Activated naive CD4-positive, alpha-beta T cell treated with anti-CD3 and anti-CD28 coated beads, Interleukin-2, amount 50 U/mL, for 24 hours (primary cell): ENCODE measurements around the gene MLF2.

ENCODE experiments used
- H3K27ac Mint-ChIP-seq: one replicate; pipeline ENCODE4 v1.8.0; 2021; ENCODE audit warnings: mild to moderate bottlenecking, mixed read lengths
- H3K27me3 Mint-ChIP-seq: one replicate; pipeline ENCODE4 v1.8.0; 2021; ENCODE audit warnings: mixed read lengths
- H3K36me3 Mint-ChIP-seq: one replicate; pipeline ENCODE4 v1.8.0; 2021; ENCODE audit warnings: mixed read lengths
- H3K4me1 Mint-ChIP-seq: one replicate; pipeline ENCODE4 v1.8.0; 2021; ENCODE audit warnings: mixed read lengths
- H3K4me3 Mint-ChIP-seq: one replicate; pipeline ENCODE4 v1.8.0; 2021; ENCODE audit warnings: mild to moderate bottlenecking, mixed read lengths
- H3K9me3 Mint-ChIP-seq: one replicate; pipeline ENCODE4 v1.8.0; 2021; ENCODE audit warnings: mixed read lengths

The MLF2 gene

DNA sequence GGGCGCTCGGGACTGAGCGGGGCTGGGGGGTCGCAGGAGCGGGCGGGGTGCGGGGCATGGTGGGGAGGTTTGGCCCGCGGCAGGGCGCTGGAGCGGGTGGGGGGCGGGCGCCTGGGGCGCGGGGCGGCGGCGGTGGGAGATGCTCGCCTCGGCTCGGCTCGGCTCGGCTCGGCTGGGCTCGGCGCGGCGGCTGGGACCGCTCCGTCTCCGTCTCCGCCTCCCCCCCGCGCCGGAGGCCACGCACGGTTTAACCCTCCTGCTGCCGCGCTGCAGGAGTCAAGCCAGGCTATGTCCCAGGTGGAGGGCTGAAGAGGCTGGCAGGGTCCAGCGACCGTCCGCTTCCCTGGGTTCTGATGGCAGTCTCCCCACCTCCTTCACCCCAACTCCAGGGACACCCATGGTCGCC is 52.3 kb downstream of the MLF2 start, which contains the start of gene PIANP:
TSS of gene PIANP (minus strand) at position 170 of the 406 bp plus-strand sequence. CDS start 2,754 bp downstream, outside the sequence.
- peak within 1 kb of the TSS; percentile 84 for H3K4me3 Mint-ChIP-seq
- H3K4me1 Mint-ChIP-seq = peaks cover 21% of the 10 kb centered on the region
- peaks cover 32% of the 10 kb centered on the region for H3K27me3 Mint-ChIP-seq
- H3K36me3 Mint-ChIP-seq = no peaks in the 10 kb centered on the region
- H3K9me3 Mint-ChIP-seq = no peaks in the 10 kb centered on the region
- peak within 1 kb of the TSS; percentile 86 for H3K27ac Mint-ChIP-seq

DNA sequence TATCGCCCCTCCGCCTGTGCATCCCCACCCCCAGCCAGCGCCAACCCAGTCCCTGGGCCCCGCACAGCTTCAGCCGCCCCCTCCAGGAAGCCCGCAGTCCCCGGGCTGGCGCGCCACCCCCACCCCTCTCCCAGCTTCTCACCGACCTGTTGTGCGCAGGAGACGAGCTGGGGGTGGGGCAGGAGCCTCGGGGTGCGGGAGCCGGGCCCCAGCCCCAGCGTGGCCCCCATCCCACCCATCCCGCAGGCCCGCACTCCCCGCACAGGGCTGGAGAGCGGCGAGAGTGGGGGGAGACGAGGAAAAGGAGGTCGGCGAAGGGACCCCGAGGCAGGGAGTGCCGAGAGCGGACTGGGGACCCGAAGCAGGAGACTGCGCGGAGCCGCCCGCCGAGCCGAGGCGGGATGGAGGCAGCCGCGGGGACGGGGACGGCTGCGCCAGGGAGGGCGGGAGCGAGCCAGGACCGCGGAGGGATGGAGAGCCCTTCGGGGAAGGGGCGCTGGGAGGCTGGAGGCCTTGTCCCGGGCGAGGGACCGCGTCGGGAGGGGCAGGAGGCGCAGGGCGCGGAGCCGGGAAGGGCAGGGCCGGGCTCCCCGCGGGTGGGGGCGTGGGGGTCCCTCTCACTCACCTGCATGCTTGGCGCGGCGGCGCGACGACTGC is 52.8 kb downstream of the MLF2 start:
- Mint-ChIP-seq H3K4me1 (peaks cover 21% of the 10 kb centered on the region), H3K27me3 (peaks cover 29% of the 10 kb centered on the region), H3K4me3 (peak overlapping the region; percentile 80), H3K9me3 (no peaks in the 10 kb centered on the region), H3K27ac (no peak overlapping the region), H3K36me3 (no peaks in the 10 kb centered on the region)

DNA sequence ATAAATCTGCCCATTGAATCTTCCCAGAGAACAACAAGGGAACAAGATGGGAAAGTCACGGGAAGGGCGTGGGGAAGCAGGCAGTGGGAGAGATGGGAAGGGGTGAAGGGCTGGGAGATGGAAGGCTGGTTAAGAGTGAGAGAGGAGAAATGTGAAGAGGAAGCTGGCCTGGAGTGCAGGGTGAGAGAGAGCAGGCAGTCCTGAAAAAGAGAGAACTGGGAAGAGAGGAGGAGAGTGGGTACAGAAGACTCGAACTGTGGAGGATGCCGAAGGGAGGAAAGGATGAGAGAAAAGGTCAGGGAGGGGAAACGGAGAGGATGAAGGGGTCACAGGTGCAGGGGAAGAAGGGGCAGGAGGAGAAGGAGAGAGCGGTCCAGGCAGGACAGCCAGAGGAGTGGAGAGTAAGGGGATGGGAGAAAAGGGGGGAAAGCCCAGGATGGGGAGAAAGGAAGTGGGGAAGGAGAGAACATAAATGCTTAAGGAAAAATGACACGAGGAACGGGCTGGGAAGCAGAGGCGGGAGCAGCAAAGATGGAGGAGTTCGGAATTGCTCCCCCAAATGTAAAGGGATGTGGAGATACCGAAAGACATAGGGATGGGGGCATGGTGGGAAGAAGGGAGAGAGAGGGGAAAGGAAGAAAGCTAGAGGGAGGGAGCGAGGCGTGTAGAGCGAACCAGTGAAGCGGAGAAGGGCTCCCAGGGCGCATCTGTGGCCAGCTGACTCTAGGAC is 53.5 kb downstream of the MLF2 start:
- peak overlapping the region; percentile 86 for H3K27ac Mint-ChIP-seq

GRCh38 chr12:6698352-6699046 is 54.4 kb downstream of the MLF2 start:
- H3K27ac Mint-ChIP-seq = no peak overlapping the region
- H3K4me1 Mint-ChIP-seq = peaks cover 21% of the 10 kb centered on the region
- H3K36me3 Mint-ChIP-seq = no peaks in the 10 kb centered on the region
- H3K4me3 Mint-ChIP-seq = peak overlapping the region; percentile 36
- peaks cover 22% of the 10 kb centered on the region for H3K27me3 Mint-ChIP-seq
- no peaks in the 10 kb centered on the region for H3K9me3 Mint-ChIP-seq

More for the DNA sequence above, 53.5 kb downstream of the MLF2 start:
- H3K9me3 Mint-ChIP-seq = no peaks in the 10 kb centered on the region
- H3K36me3 Mint-ChIP-seq = no peaks in the 10 kb centered on the region
- H3K27me3 Mint-ChIP-seq = peaks cover 26% of the 10 kb centered on the region
- peaks cover 21% of the 10 kb centered on the region for H3K4me1 Mint-ChIP-seq
- peak overlapping the region; percentile 80 for H3K4me3 Mint-ChIP-seq
